H1 (cell line): ENCODE results near the gene THOC5. TPM values are rescaled to one million over a fixed set of nuclear protein-coding genes. Genes with fewer than 3 reads are reported as not detected.

Experiments used
- CTCF ChIA-PET: fragments of 300-600 bp; sonication (Branson Sonifier 250); formaldehyde crosslinking; loops from one replicate; lab custom pipeline; 2021; ENCODE audit not compliant: partially characterized antibody; lab: Charles Lee
- POLR2A ChIA-PET: fragments of 300-600 bp; sonication (Branson Sonifier 250); formaldehyde crosslinking; loops from one replicate; lab custom pipeline; 2021; ENCODE audit warnings: inconsistent platforms; ENCODE audit not compliant: partially characterized antibody; lab: Charles Lee
- DNase-seq, 2 experiments: peaks; one replicate each; pipeline versions ENCODE4 v3.0.0 to v3.0.0-alpha.2; 2010 to 2022; ENCODE audit warnings: low spot score in 2 of 2, low read depth in 1 of 2, mixed read lengths in 1 of 2
- FAIRE-seq: peaks from 2 replicates; lab custom pipeline; 2011; peaks lifted over from hg19 to GRCh38; lab: Jason Lieb, UNC
- H2AFZ ChIP-seq: 2 replicates; pipeline ENCODE4 v1.8.1; 2012; ENCODE audit warnings: low read length, inconsistent platforms
- H2AK5ac ChIP-seq: 2 replicates; pipeline ENCODE4 v1.6.1; 2013; ENCODE audit warnings: low read depth, low read length
- H2BK120ac ChIP-seq: replicated peaks from 2 replicates; pipeline ENCODE3; 2013; ENCODE audit warnings: low read depth, low read length, inconsistent platforms
- H2BK12ac ChIP-seq: 2 replicates; pipeline ENCODE4 v1.6.1; 2013; ENCODE audit warnings: low read depth, low read length
- H2BK15ac ChIP-seq: 2 replicates; pipeline ENCODE4 v1.6.1; 2013; ENCODE audit warnings: low read length
- H2BK20ac ChIP-seq: 2 replicates; pipeline ENCODE4 v1.6.1; 2013; ENCODE audit warnings: low read length
- H2BK5ac ChIP-seq: 2 replicates; pipeline ENCODE4 v1.6.1; 2013; ENCODE audit warnings: low read depth, low read length
- H3K14ac ChIP-seq: 2 replicates; pipeline ENCODE4 v1.6.1; 2013; ENCODE audit warnings: inconsistent platforms; ENCODE audit not compliant: insufficient read length
- H3K18ac ChIP-seq: 2 replicates; pipeline ENCODE4 v1.6.1; 2013; ENCODE audit warnings: low read length; ENCODE audit errors: extremely low read depth
- H3K23ac ChIP-seq: 2 replicates; pipeline ENCODE4 v1.6.1; 2013; ENCODE audit warnings: inconsistent platforms; ENCODE audit not compliant: insufficient read length
- H3K23me2 ChIP-seq: 2 replicates; pipeline ENCODE4 v1.6.1; 2013; ENCODE audit warnings: low read depth, low read length
- H3K27ac ChIP-seq: 2 replicates; pipeline ENCODE4 v1.6.1; 2011; ENCODE audit warnings: low read depth, low read length, inconsistent platforms
- H3K27me3 ChIP-seq, 4 experiments: replicated peaks in 1 of 4; 1 replicate in 1 of 4; 2 replicates in 3 of 4; pipeline versions ENCODE4 v1.6.1 to v1.8.1; 2011 to 2013; ENCODE audit warnings: low read length in 3 of 4, mild to moderate bottlenecking in 3 of 4, inconsistent platforms in 2 of 4, mixed read lengths in 2 of 4, moderate library complexity in 1 of 4; ENCODE audit not compliant: control insufficient read depth in 3 of 4, insufficient read depth in 3 of 4; ENCODE audit errors: extremely low read depth in 1 of 4
- H3K36me3 ChIP-seq, 4 experiments: 2 replicates each; pipeline versions ENCODE4 v1.6.1 to v1.8.1; 2011 to 2013; ENCODE audit warnings: mild to moderate bottlenecking in 4 of 4, low read length in 3 of 4, moderate library complexity in 2 of 4, control low read depth in 1 of 4, inconsistent platforms in 1 of 4; ENCODE audit not compliant: insufficient read depth in 4 of 4, control insufficient read depth in 2 of 4
- H3K4ac ChIP-seq: replicated peaks from 2 replicates; pipeline ENCODE3; 2013; ENCODE audit warnings: low read length, low read depth, mixed read lengths, inconsistent platforms; ENCODE audit not compliant: insufficient read length
- H3K4me1 ChIP-seq, 4 experiments: replicated peaks in 1 of 4; 1 replicate in 1 of 4; 2 replicates in 3 of 4; pipeline versions ENCODE4 v1.6.1 to v1.8.1; 2011 to 2013; ENCODE audit warnings: low read length in 3 of 4, inconsistent platforms in 2 of 4, mixed read lengths in 1 of 4; ENCODE audit not compliant: insufficient read depth in 4 of 4, control insufficient read depth in 3 of 4
- H3K4me2 ChIP-seq, 2 experiments: 2 replicates each; pipeline versions ENCODE4 v1.6.1 to v1.8.1; 2011 to 2013; ENCODE audit warnings: low read depth in 2 of 2, low read length in 2 of 2, control low read depth in 1 of 2, inconsistent platforms in 1 of 2, mild to moderate bottlenecking in 1 of 2; ENCODE audit not compliant: insufficient read depth in 1 of 2
- H3K4me3 ChIP-seq, 4 experiments: fragments of 200-600, 300-600 bp in 1 of 4; sonication (generic), shearing (Covaris generic), sonication (Bioruptor Twin) in 1 of 4; 2 replicates each; pipeline versions ENCODE4 v1.5.1 to v1.8.1; 2011 to 2016; ENCODE audit warnings: low read length in 4 of 4, low read depth in 3 of 4, control low read depth in 2 of 4, inconsistent platforms in 2 of 4, mild to moderate bottlenecking in 2 of 4, mixed read lengths in 1 of 4, moderate library complexity in 1 of 4; ENCODE audit not compliant: insufficient read depth in 2 of 4; ENCODE audit errors: extremely low read depth in 1 of 4
- H3K56ac ChIP-seq: replicated peaks from 2 replicates; pipeline ENCODE3; 2013; ENCODE audit warnings: low read depth, mild to moderate bottlenecking, mixed read lengths, low read length, inconsistent platforms; ENCODE audit not compliant: insufficient read length
- H3K79me1 ChIP-seq: 2 replicates; pipeline ENCODE4 v1.6.1; 2013; ENCODE audit warnings: low read depth, low read length, control low read depth
- H3K79me2 ChIP-seq, 2 experiments: 2 replicates each; pipeline versions ENCODE4 v1.6.1 to v1.8.1; 2012 to 2013; ENCODE audit warnings: low read length in 2 of 2, mild to moderate bottlenecking in 2 of 2, inconsistent platforms in 1 of 2; ENCODE audit not compliant: insufficient read depth in 2 of 2, control insufficient read depth in 1 of 2
- H3K9ac ChIP-seq, 4 experiments: replicated peaks in 1 of 4; 1 replicate in 1 of 4; 2 replicates in 3 of 4; pipeline versions ENCODE4 v1.6.1 to v1.8.1; 2011 to 2013; ENCODE audit warnings: low read depth in 3 of 4, low read length in 3 of 4, control low read depth in 2 of 4, mild to moderate bottlenecking in 2 of 4, moderate library complexity in 2 of 4, inconsistent platforms in 1 of 4; ENCODE audit errors: extremely low read depth in 1 of 4
- H3K9me3 ChIP-seq, 2 experiments: 2 replicates each; pipeline versions ENCODE4 v1.6.1 to v1.8.1; 2012 to 2013; ENCODE audit warnings: mild to moderate bottlenecking in 2 of 2, moderate library complexity in 2 of 2, control low read depth in 1 of 2, inconsistent platforms in 1 of 2, low read depth in 1 of 2, low read length in 1 of 2, mixed read lengths in 1 of 2; ENCODE audit not compliant: insufficient read depth in 2 of 2
- H4K20me1 ChIP-seq, 2 experiments: replicated peaks in 1 of 2; 2 replicates each; pipeline versions ENCODE3 to v1.8.1; 2011 to 2013; ENCODE audit warnings: inconsistent platforms in 2 of 2, low read length in 2 of 2, mild to moderate bottlenecking in 1 of 2; ENCODE audit not compliant: insufficient read depth in 2 of 2, control insufficient read depth in 1 of 2
- H4K5ac ChIP-seq: 2 replicates; pipeline ENCODE4 v1.6.1; 2013; ENCODE audit warnings: low read length, low read depth, mixed read lengths, inconsistent platforms; ENCODE audit not compliant: insufficient read length
- H4K8ac ChIP-seq: 2 replicates; pipeline ENCODE4 v1.8.0; 2013; ENCODE audit warnings: mild to moderate bottlenecking, moderate library complexity, low read length, inconsistent platforms; ENCODE audit not compliant: insufficient read depth; ENCODE audit errors: extremely low read depth
- H4K91ac ChIP-seq: replicated peaks from 2 replicates; pipeline ENCODE3; 2013; ENCODE audit warnings: low read length, mixed read lengths, inconsistent platforms; ENCODE audit not compliant: insufficient read length
- FOSL1 ChIP-seq: IDR thresholded peaks from 2 replicates; pipeline ENCODE4 v1.6.1; 2011; ENCODE audit warnings: mild to moderate bottlenecking, low read depth, low read length, moderate library complexity; ENCODE audit not compliant: insufficient read depth
- HDAC2 ChIP-seq, 2 experiments: fragments of 300-600 bp in 1 of 2; sonication (generic) in 1 of 2; IDR thresholded peaks; 2 replicates each; pipeline ENCODE4 v1.6.1; 2011 to 2012; ENCODE audit warnings: low read depth in 2 of 2, low read length in 2 of 2, mild to moderate bottlenecking in 2 of 2, moderate library complexity in 2 of 2, borderline replicate concordance in 1 of 2, inconsistent platforms in 1 of 2
- KDM5A ChIP-seq: fragments of 200-600 bp; IDR thresholded peaks from 2 replicates; pipeline ENCODE4 v1.7.1; 2012; ENCODE audit warnings: mild to moderate bottlenecking, low read length, inconsistent platforms, mixed read lengths
- SUZ12 ChIP-seq: fragments of 200-600 bp; sonication (generic); IDR thresholded peaks from 2 replicates; pipeline ENCODE4 v1.6.1; 2012; ENCODE audit warnings: mild to moderate bottlenecking, inconsistent platforms, low read length, moderate library complexity, mixed read lengths
- TAF7 ChIP-seq: optimal IDR thresholded peaks from 2 replicates; pipeline ENCODE3; 2011; ENCODE audit warnings: low read depth, mild to moderate bottlenecking, inconsistent platforms, low read length, moderate library complexity, borderline replicate concordance
- TCF12 ChIP-seq: IDR thresholded peaks from 2 replicates; pipeline ENCODE4 v1.6.1; 2011; ENCODE audit warnings: low read depth, mild to moderate bottlenecking, low read length
- WGBS, 2 experiments: shearing (Covaris generic) in 1 of 2; methylation state at CpG; one replicate each; pipeline versions ENCODE4 v1.1.6 to v1.1.7; 2013 to 2015; ENCODE audit warnings: low lambda C conversion rate in 2 of 2, mixed read lengths in 2 of 2, inconsistent platforms in 1 of 2, low coverage in 1 of 2, missing lambda C conversion rate in 1 of 2; ENCODE audit not compliant: insufficient replicate concordance in 2 of 2, insufficient coverage in 1 of 2, insufficient read length in 1 of 2; ENCODE audit errors: extremely low coverage in 1 of 2, missing lambda C conversion rate in 1 of 2; 5-methylcytosine and 5-hydroxymethylcytosine counted together
- polyA plus RNA-seq, 7 experiments: library from polyadenylated mRNA; depleted of rRNA in 3 of 7; stranded (reverse) in 5 of 7; unstranded in 2 of 7; fragments of >200 nt in 5 of 7; fragments of 200-250 nt in 2 of 7; gene quantifications; 1 replicate in 5 of 7; 2 replicates in 1 of 7; 4 replicates in 1 of 7; pipeline versions ENCODE4 v1.2.1 to v1.2.3, GENCODE V29; 2011 to 2013; ENCODE audit warnings: missing spikeins in 2 of 7, mixed read lengths in 2 of 7
- total RNA-seq: library from RNA; stranded (reverse); fragmentation: NEBNext Ultra II Directional; extraction: Animal tissue kit (Norgen Biotek cat#: 25700); gene quantifications from 2 replicates; pipeline ENCODE4 v1.2.1, GENCODE V29; 2021

Gene THOC5
- total and polyA plus RNA-seq, 2 of the 8 experiments (the other 6 are each of a cell fraction or from before 2014, with no cell fraction given), result 27.7 to 65.7 TPM

DNA sequence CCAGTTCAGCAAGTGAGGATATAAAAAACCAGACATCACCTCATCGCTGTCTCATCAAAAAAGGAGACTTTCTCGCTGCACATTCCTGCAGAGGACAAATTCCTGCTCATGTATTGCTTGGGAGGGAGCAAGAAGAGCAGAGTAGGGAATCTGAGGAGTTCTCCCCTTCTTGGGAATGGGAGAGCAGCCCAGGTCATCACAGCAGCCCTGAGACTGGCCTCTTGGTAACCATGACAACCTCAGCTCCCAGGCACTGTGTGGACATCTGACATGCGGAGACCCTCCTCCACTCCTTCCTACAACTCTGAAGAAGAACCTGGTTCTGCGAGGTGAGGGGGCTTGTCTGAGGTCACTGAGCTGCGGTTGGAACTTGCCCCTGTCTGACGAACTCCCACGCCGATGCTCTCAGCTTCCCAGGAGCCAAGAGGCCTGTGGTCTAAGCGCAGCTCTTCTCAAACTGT is 97.3 kb downstream of the THOC5 start:
- Histone ChIP-seq H2AK5ac (no peak overlapping the region), H3K27me3 (no peaks in the 10 kb centered on the region), H3K4ac (no peak overlapping the region), H4K20me1 (no peaks in the 10 kb centered on the region), H2AFZ (no peak overlapping the region), H3K9me3 (no peaks in the 10 kb centered on the region), H3K23me2 (no peaks in the 10 kb centered on the region), H2BK20ac (no peak overlapping the region), H3K18ac (no peak overlapping the region), H3K4me3 (no peak overlapping the region), H2BK15ac (no peak overlapping the region), H3K79me2 (no peaks in the 10 kb centered on the region), H2BK120ac (no peak overlapping the region), H3K27ac (no peak overlapping the region), H3K36me3 (no peaks in the 10 kb centered on the region), H3K4me1 (no peaks in the 10 kb centered on the region; a peak in 2 of 7 replicates), H3K23ac (no peak overlapping the region), H3K9ac (no peak overlapping the region), H2BK12ac (no peak overlapping the region), H3K79me1 (no peaks in the 10 kb centered on the region), H3K14ac (no peak overlapping the region), H3K56ac (no peak overlapping the region), H4K91ac (no peak overlapping the region), H2BK5ac (no peak overlapping the region), H4K5ac (no peak overlapping the region), H3K4me2 (no peak overlapping the region), H4K8ac (no peak overlapping the region)
- WGBS, 2 experiments, result 94% methylated on average over 9 of the region's 9 CpGs; no CpG with 5 or more reads in 1 of the 2 experiments
- TF ChIP-seq TAF7 (no peak), SUZ12 (no peak), KDM5A (no peak), TCF12 (no peak), HDAC2 (IDR thresholded peaks at IDR 0.05; ENCODE audit: borderline replicate concordance in 1 of 2, low read depth in 2 of 2, low read length in 2 of 2) (no peak), FOSL1 (no peak)
- ChIA-PET POLR2A (interaction anchor here (0.9 kb wide), 2 partner anchors 8 to 9 kb away, joined by 3 to 4 read pairs; no protein-coding TSS in a partner anchor), CTCF (interaction anchor here (1.1 to 7.0 kb wide), 2 partner anchors 15 to 44 kb away, joined by 4 to 39 read pairs; no protein-coding TSS in a partner anchor)
- no peak for FAIRE-seq
- no peak for DNase-seq
